A673 (cell line): ENCODE results near the gene KLF3. TPM values are rescaled to one million over a fixed set of nuclear protein-coding genes. Genes with fewer than 3 reads are reported as not detected.

Experiments used
- BruUV-seq: library from RNA; stranded (reverse); fragments of 400-500 nt; replicated peaks from 2 replicates; lab custom pipeline; 2021; lab: Mats Ljungman, UMichigan
- CTCF ChIA-PET: fragments of 300-600 bp; sonication (Branson Sonifier 250); formaldehyde crosslinking; loops from one replicate; lab custom pipeline; 2022; ENCODE audit warnings: antibody characterized with exemption; lab: Charles Lee
- POLR2A ChIA-PET: fragments of 300-600 bp; sonication (Branson Sonifier 250); formaldehyde crosslinking; loops from one replicate; lab custom pipeline; 2022; ENCODE audit warnings: antibody characterized with exemption; ENCODE audit not compliant: low non-redundant PET; lab: Charles Lee
- DNase-seq: peaks from one replicate; pipeline ENCODE4 v3.0.0-alpha.2; 2015; ENCODE audit warnings: low spot score
- H3K27ac ChIP-seq: fragments of 200-600 bp; sonication (generic); 2 replicates; pipeline ENCODE4 v1.5.1; 2016; ENCODE audit warnings: mixed run types, low read depth, mild to moderate bottlenecking, mixed read lengths, antibody characterized with exemption, low read length; ENCODE audit not compliant: poor library complexity, severe bottlenecking
- H3K27me3 ChIP-seq: fragments of 200-600 bp; sonication (generic); replicated peaks from 2 replicates; pipeline ENCODE4 v1.6.1; 2017; ENCODE audit warnings: mixed run types, low read depth, mild to moderate bottlenecking, mixed read lengths, antibody characterized with exemption, low read length; ENCODE audit not compliant: insufficient read depth, poor library complexity
- H3K36me3 ChIP-seq: fragments of 200-600 bp; sonication (generic); 2 replicates; pipeline ENCODE4 v1.6.1; 2016; ENCODE audit warnings: mixed run types, mild to moderate bottlenecking, mixed read lengths, antibody characterized with exemption, low read length; ENCODE audit not compliant: insufficient read depth, poor library complexity, severe bottlenecking
- H3K4me1 ChIP-seq: fragments of 200-600 bp; sonication (generic); 2 replicates; pipeline ENCODE4 v1.6.1; 2017; ENCODE audit warnings: mixed run types, mild to moderate bottlenecking, mixed read lengths, antibody characterized with exemption, low read length; ENCODE audit not compliant: insufficient read depth, poor library complexity, severe bottlenecking
- H3K4me3 ChIP-seq: fragments of 200-600 bp; sonication (generic); 2 replicates; pipeline ENCODE4 v1.5.1; 2016; ENCODE audit warnings: low read depth, mixed run types, mild to moderate bottlenecking, mixed read lengths, low read length; ENCODE audit not compliant: poor library complexity, severe bottlenecking
- H3K9me3 ChIP-seq: fragments of 200-600 bp; sonication (generic); 2 replicates; pipeline ENCODE4 v1.6.1; 2016; ENCODE audit warnings: mixed run types, low read depth, mild to moderate bottlenecking, mixed read lengths, antibody characterized with exemption, low read length; ENCODE audit not compliant: poor library complexity, severe bottlenecking
- EZH2 ChIP-seq: fragments of 200-600 bp; sonication (generic); IDR thresholded peaks from 2 replicates; pipeline ENCODE4 v1.6.1; 2017; ENCODE audit warnings: borderline replicate concordance, low read depth, mild to moderate bottlenecking, mixed read lengths, antibody characterized with exemption, low read length; ENCODE audit not compliant: poor library complexity, severe bottlenecking
- intact Hi-C: fragments of 100-400 bp; cut with micrococcal nuclease; formaldehyde crosslinking; loops from one replicate; pipeline ENCODE4 v1.10.0; 2022; ENCODE audit not compliant: unreplicated experiment
- total RNA-seq: library from RNA; stranded (reverse); gene quantifications from 2 replicates; pipeline ENCODE4 v1.2.3, GENCODE V29; 2021
- TF ChIP-seq, protein P1 (sequence below): fragments of 300-800, 200-600 bp; sonication (generic); conservative IDR thresholded peaks from 2 replicates; pipeline ENCODE4 v1.5.1; 2017; ENCODE audit warnings: low read depth, mild to moderate bottlenecking, antibody characterized with exemption, low read length, moderate library complexity, mixed read lengths

Gene KLF3
- total RNA-seq, 1 experiment from 2014 or later, result 36.1 TPM

DNA sequence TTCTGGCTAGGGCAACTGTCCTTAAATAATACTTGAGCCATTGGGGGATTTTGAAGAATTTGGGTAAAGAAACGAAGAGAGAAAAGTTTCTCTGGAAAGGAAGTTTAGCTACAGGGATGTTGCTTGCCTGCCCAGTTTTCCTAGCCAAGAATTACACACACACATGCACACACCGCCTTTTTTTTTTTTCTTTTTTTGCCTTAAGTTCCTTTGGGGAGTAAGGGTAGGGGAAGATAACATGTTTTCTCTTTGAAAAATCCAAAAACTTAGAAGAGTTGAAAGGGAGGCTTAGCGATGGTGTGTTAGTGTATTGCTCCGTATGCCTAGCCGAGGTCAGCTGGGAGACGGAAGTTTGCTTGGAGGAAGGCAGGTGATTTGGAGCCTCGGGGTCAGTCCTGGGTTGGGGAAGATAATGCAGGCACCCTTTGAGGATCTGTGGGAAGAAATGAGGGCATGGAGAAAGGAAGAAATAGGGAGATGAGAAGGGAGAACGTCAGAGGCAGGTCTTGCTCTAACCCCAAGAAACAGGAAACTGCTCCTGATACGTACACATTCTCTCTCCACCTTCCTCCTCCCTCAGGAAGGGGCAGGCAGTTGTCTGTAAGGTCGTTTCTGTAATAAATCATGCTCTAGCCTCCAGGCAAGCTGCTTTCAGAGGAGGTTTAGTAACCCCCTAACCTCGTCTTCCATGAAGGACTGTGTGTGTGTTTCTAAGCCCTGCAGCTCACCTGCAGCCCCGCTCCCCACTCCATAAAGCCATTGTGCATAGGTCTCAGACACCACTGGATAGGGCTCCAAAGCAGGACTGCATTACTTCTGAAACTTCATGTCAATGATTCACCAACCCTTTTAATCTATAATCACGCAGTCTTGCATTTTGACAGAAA, 10.5 kb downstream of the KLF3 start:
- Histone ChIP-seq H3K9me3 (no peaks in the 10 kb centered on the region), H3K27ac (peak overlapping the region; percentile 98), H3K4me1 (peaks cover 82% of the 10 kb centered on the region), H3K27me3 (no peaks in the 10 kb centered on the region), H3K4me3 (no peak overlapping the region), H3K36me3 (no peaks in the 10 kb centered on the region)
- no peak for TF ChIP-seq EZH2
- TF ChIP-seq, protein P1, sequence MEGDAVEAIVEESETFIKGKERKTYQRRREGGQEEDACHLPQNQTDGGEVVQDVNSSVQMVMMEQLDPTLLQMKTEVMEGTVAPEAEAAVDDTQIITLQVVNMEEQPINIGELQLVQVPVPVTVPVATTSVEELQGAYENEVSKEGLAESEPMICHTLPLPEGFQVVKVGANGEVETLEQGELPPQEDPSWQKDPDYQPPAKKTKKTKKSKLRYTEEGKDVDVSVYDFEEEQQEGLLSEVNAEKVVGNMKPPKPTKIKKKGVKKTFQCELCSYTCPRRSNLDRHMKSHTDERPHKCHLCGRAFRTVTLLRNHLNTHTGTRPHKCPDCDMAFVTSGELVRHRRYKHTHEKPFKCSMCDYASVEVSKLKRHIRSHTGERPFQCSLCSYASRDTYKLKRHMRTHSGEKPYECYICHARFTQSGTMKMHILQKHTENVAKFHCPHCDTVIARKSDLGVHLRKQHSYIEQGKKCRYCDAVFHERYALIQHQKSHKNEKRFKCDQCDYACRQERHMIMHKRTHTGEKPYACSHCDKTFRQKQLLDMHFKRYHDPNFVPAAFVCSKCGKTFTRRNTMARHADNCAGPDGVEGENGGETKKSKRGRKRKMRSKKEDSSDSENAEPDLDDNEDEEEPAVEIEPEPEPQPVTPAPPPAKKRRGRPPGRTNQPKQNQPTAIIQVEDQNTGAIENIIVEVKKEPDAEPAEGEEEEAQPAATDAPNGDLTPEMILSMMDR, result no peak
- CTCF ChIA-PET, result interaction anchor here (0.9 to 2.2 kb wide), 3 partner anchors 8 to 495 kb away, joined by 4 to 22 read pairs (median 11); no protein-coding TSS in a partner anchor
- DNase-seq, result no peak
- POLR2A ChIA-PET, result interaction anchor here (0.7 kb wide), 1 partner anchor 356 kb away, joined by 3 read pairs; no protein-coding TSS in a partner anchor
- BruUV-seq, result no TSS peak
- intact Hi-C loops, result loop anchor here (1.0 to 5.0 kb wide), 4 partner anchors 56 to 612 kb away; no protein-coding TSS in a partner anchor

DNA sequence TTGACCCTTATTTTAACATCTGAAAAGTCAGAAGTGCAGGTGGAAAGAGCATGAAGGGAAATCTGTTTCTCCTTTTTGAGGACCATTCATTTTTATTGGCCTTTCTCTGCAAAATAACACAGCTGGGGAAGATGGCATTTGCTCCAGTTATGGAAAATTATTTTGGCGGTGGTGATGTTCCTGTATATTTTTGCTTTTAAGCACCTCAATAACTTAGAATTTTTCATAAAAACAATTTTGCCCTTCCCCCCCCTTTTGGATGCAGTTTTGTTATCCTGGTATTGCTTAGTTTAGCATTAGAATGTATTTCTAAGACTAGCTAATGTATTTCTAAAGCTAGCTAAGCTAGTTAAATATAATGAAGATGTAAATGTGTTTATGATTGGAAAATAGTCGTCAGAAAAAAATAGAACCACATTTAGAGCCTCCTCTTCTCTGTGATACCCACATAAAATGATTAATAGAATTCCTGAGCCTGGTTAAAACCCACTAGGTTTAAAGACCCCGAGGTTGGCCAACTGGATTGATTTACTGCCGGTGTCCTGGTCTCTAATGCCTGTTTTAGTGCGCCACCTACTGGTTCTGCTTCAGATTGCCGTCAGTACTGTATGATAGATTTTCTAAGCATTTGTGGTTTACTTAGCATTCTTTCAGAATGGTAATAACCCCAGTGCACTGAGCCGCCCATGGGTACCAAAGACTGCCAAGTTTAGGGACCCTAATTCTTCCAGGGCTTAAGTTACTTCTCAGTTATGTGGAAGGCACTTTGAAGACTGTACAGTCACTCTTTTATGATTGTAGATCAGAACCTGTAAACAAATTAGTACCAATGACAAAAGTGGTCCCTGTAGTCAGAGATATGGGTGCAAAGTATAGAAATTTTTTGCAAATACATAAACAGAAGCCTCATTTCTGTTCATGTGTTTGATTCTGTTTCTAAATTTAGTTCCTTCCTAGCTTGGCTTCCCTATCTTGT, 11.4 kb downstream of the KLF3 start:
- H3K4me1 ChIP-seq, result peaks cover 75% of the 10 kb centered on the region

More for the DNA sequence above, 11.4 kb downstream of the KLF3 start:
- CTCF ChIA-PET, result interaction anchor here (0.7 to 2.2 kb wide), 4 partner anchors 9 to 496 kb away, joined by 4 to 22 read pairs (median 8); no protein-coding TSS in a partner anchor
- TF ChIP-seq, protein P1, result peak; percentile 96
- TF ChIP-seq EZH2, result no peak
- intact Hi-C loops, result loop anchor here (1.0 to 5.0 kb wide), 4 partner anchors 55 to 613 kb away; no protein-coding TSS in a partner anchor
- DNase-seq, result peak; percentile 89
- no peaks in the 10 kb centered on the region for H3K36me3 ChIP-seq
- H3K27me3 ChIP-seq, result no peaks in the 10 kb centered on the region
- BruUV-seq, result no TSS peak
- POLR2A ChIA-PET, result interaction anchor here (0.7 kb wide), 1 partner anchor 357 kb away, joined by 3 read pairs; no protein-coding TSS in a partner anchor
- no peak overlapping the region for H3K4me3 ChIP-seq
- no peaks in the 10 kb centered on the region for H3K9me3 ChIP-seq
- H3K27ac ChIP-seq, result peak overlapping the region; percentile 98
